Trophoblast cell (in vitro differentiated cells and primary cell): ENCODE measurements around the gene UBE2D1.

Experiments
- DNase-seq, 2 donors: peaks; one replicate each; pipeline ENCODE4 v3.0.0-alpha.2; 2016
- H2AFZ ChIP-seq: 2 replicates; pipeline ENCODE4 v1.6.1; 2013; ENCODE audit warnings: low read length, moderate library complexity, mild to moderate bottlenecking; ENCODE audit not compliant: insufficient read depth, poor library complexity
- H2AK5ac ChIP-seq: 2 replicates; pipeline ENCODE4 v1.6.1; 2013; ENCODE audit warnings: mild to moderate bottlenecking, low read length
- H2BK120ac ChIP-seq: 2 replicates; pipeline ENCODE4 v1.6.1; 2013; ENCODE audit warnings: low read length, mild to moderate bottlenecking, moderate library complexity; ENCODE audit not compliant: insufficient read depth, poor library complexity
- H2BK12ac ChIP-seq: 2 replicates; pipeline ENCODE4 v1.6.1; 2013; ENCODE audit warnings: mild to moderate bottlenecking, low read length, moderate library complexity
- H2BK5ac ChIP-seq: 2 replicates; pipeline ENCODE4 v1.6.1; 2013; ENCODE audit warnings: low read length, low read depth, moderate library complexity, mild to moderate bottlenecking; ENCODE audit not compliant: poor library complexity
- H3K14ac ChIP-seq: 2 replicates; pipeline ENCODE4 v1.6.1; 2013; ENCODE audit warnings: mild to moderate bottlenecking, low read length
- H3K18ac ChIP-seq: 2 replicates; pipeline ENCODE4 v1.6.1; 2013; ENCODE audit warnings: mild to moderate bottlenecking, low read length
- H3K23ac ChIP-seq: 2 replicates; pipeline ENCODE4 v1.6.1; 2013; ENCODE audit warnings: low read length
- H3K27ac ChIP-seq: 2 replicates; pipeline ENCODE4 v1.5.1; 2013; ENCODE audit warnings: low read depth, mild to moderate bottlenecking, inconsistent platforms, low read length, moderate library complexity
- H3K27me3 ChIP-seq: 2 replicates; pipeline ENCODE4 v1.6.1; 2013; ENCODE audit warnings: inconsistent platforms, mild to moderate bottlenecking, low read length, moderate library complexity; ENCODE audit not compliant: insufficient read depth
- H3K36me3 ChIP-seq, 2 experiments: 1 replicate in 1 of 2; 2 replicates in 1 of 2; pipeline ENCODE4 v1.6.1; 2013; ENCODE audit warnings: low read length in 2 of 2, mild to moderate bottlenecking in 2 of 2, moderate library complexity in 1 of 2; ENCODE audit not compliant: insufficient read depth in 2 of 2, control insufficient read depth in 1 of 2
- H3K4ac ChIP-seq: 2 replicates; pipeline ENCODE4 v1.6.1; 2013; ENCODE audit warnings: low read depth, mild to moderate bottlenecking, low read length, moderate library complexity
- H3K4me1 ChIP-seq, 2 experiments: 1 replicate in 1 of 2; 2 replicates in 1 of 2; pipeline ENCODE4 v1.6.1; 2013; ENCODE audit warnings: low read length in 2 of 2, mild to moderate bottlenecking in 2 of 2, moderate library complexity in 1 of 2; ENCODE audit not compliant: insufficient read depth in 2 of 2, control insufficient read depth in 1 of 2
- H3K4me2 ChIP-seq: 2 replicates; pipeline ENCODE4 v1.6.1; 2013; ENCODE audit warnings: inconsistent platforms, mild to moderate bottlenecking, low read length, moderate library complexity
- H3K4me3 ChIP-seq: 2 replicates; pipeline ENCODE4 v1.5.1; 2013; ENCODE audit warnings: mild to moderate bottlenecking, low read depth, low read length, inconsistent platforms
- H3K79me1 ChIP-seq: one replicate; pipeline ENCODE4 v1.6.1; 2013; ENCODE audit warnings: low read length
- H3K79me2 ChIP-seq: 2 replicates; pipeline ENCODE4 v1.6.1; 2013; ENCODE audit warnings: low read length, mild to moderate bottlenecking; ENCODE audit not compliant: control insufficient read depth, insufficient read depth, poor library complexity
- H3K9ac ChIP-seq: 2 replicates; pipeline ENCODE4 v1.6.1; 2013; ENCODE audit warnings: mild to moderate bottlenecking, low read length
- H3K9me3 ChIP-seq: 2 replicates; pipeline ENCODE4 v1.6.1; 2013; ENCODE audit warnings: low read depth, mild to moderate bottlenecking, control low read depth, inconsistent platforms, low read length; ENCODE audit not compliant: insufficient read depth
- H4K12ac ChIP-seq: 2 replicates; pipeline ENCODE4 v1.6.1; 2013; ENCODE audit warnings: low read depth, mild to moderate bottlenecking, low read length, moderate library complexity
- H4K8ac ChIP-seq: 2 replicates; pipeline ENCODE4 v1.6.1; 2013; ENCODE audit warnings: low read depth, mild to moderate bottlenecking, low read length, moderate library complexity
- H4K91ac ChIP-seq: one replicate; pipeline ENCODE4 v1.6.1; 2013; ENCODE audit warnings: low read depth, mild to moderate bottlenecking, low read length, moderate library complexity
- WGBS: extraction: QIAGEN DNeasy Blood & Tissue Kit; methylation state at CpG from one replicate; pipeline ENCODE4 v1.1.7; 2013; ENCODE audit warnings: missing lambda C conversion rate; ENCODE audit not compliant: insufficient read length, insufficient coverage; ENCODE audit errors: extremely low coverage; 5-methylcytosine and 5-hydroxymethylcytosine counted together

The UBE2D1 gene

DNA sequence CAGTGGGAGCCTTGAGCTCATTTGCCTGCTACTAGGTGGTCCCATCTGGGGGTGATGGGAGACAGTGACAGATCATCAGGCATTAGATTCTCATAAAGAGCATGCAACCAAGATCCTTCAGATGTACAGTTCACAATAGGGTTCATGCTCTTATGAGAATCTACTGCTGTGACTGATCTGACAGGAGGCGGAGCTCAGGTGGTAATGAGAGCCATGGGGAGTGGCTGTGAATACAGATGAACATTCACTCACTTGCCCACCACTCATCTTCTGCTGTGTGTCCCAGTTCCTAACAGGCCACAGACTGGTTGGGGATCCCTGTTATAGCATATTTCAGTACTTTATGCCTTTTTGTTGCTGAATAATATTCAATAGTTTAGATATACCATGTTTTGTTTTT is 6.6 kb upstream of the UBE2D1 start:
- H3K27me3 ChIP-seq = no peaks in the 10 kb centered on the region
- no peak overlapping the region for H2AFZ ChIP-seq
- H4K12ac ChIP-seq = no peak overlapping the region
- H3K27ac ChIP-seq = no peak overlapping the region
- no peaks in the 10 kb centered on the region for H3K4me1 ChIP-seq
- no peak overlapping the region for H3K4me3 ChIP-seq
- no peak overlapping the region for H3K4ac ChIP-seq
- H3K14ac ChIP-seq = no peak overlapping the region
- H3K36me3 ChIP-seq = no peaks in the 10 kb centered on the region
- whole genome bisulfite sequencing = no CpG with 5 or more reads among the region's 1 CpG
- DNase-seq = no peak
- no peak overlapping the region for H2AK5ac ChIP-seq
- H3K9ac ChIP-seq = no peak overlapping the region
- no peaks in the 10 kb centered on the region for H3K79me2 ChIP-seq
- H2BK12ac ChIP-seq = no peak overlapping the region
- no peak overlapping the region for H3K18ac ChIP-seq
- H4K91ac ChIP-seq = no peak overlapping the region
- no peak overlapping the region for H3K4me2 ChIP-seq
- H3K79me1 ChIP-seq = no peaks in the 10 kb centered on the region
- no peak overlapping the region for H3K23ac ChIP-seq
- no peak overlapping the region for H4K8ac ChIP-seq
- H2BK120ac ChIP-seq = no peak overlapping the region
- no peaks in the 10 kb centered on the region for H3K9me3 ChIP-seq
- no peak overlapping the region for H2BK5ac ChIP-seq

- no peak overlapping the region for H2AFZ ChIP-seq
- no peak overlapping the region for H3K23ac ChIP-seq
- peaks cover 6% of the 10 kb centered on the region for H3K79me1 ChIP-seq
- H3K14ac ChIP-seq = no peak overlapping the region
- H3K27ac ChIP-seq = no peak overlapping the region
- H2AK5ac ChIP-seq = no peak overlapping the region
- H3K9me3 ChIP-seq = no peaks in the 10 kb centered on the region
- no peak overlapping the region for H2BK5ac ChIP-seq
- H3K9ac ChIP-seq = no peak overlapping the region
- no peak overlapping the region for H2BK120ac ChIP-seq
- no peak overlapping the region for H3K18ac ChIP-seq
- no peak overlapping the region for H2BK12ac ChIP-seq
- no peak overlapping the region for H3K4me2 ChIP-seq
- no CpG with 5 or more reads among the region's 1 CpG for WGBS
- H4K8ac ChIP-seq = no peak overlapping the region
- no peaks in the 10 kb centered on the region for H3K36me3 ChIP-seq
- no peak overlapping the region for H3K4ac ChIP-seq
- no peak for DNase-seq
- no peak overlapping the region for H4K91ac ChIP-seq
- H3K27me3 ChIP-seq = no peaks in the 10 kb centered on the region
- no peak overlapping the region for H3K4me3 ChIP-seq
- no peaks in the 10 kb centered on the region for H3K4me1 ChIP-seq
- H3K79me2 ChIP-seq = peaks cover 6% of the 10 kb centered on the region
- no peak overlapping the region for H4K12ac ChIP-seq
Measured at GRCh38 chr10:58330431-58330830, 4.4 kb upstream of the UBE2D1 start.

DNA sequence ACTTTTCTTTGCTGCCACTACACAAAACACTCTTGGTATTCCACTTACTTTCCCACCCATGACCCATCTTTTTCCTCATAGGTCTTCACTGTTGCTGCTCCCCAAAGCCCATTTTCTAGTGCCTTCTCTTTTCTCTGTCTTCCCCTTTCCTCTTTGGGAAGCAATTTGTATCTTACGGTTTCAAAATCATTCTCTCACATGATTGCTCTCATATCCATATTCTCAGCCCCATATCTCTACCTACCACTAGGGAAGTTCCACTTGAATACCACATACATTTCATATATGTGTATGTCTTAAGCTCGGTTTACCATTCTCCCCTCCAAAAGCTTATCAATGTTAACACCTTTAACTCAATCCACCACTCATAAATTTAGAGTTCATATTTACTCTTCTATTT is 3.2 kb upstream of the UBE2D1 start:
- H3K18ac ChIP-seq = no peak overlapping the region
- H4K12ac ChIP-seq = no peak overlapping the region
- no peak overlapping the region for H3K23ac ChIP-seq
- no peaks in the 10 kb centered on the region for H3K36me3 ChIP-seq
- no peak overlapping the region for H3K4me2 ChIP-seq
- no peak overlapping the region for H3K9ac ChIP-seq
- H3K4me1 ChIP-seq = no peaks in the 10 kb centered on the region
- H3K79me1 ChIP-seq = peaks cover 6% of the 10 kb centered on the region
- H3K4me3 ChIP-seq = no peak overlapping the region
- DNase-seq = peak in 1 of 2 donors; percentile 6
- H3K14ac ChIP-seq = no peak overlapping the region
- peaks cover 6% of the 10 kb centered on the region for H3K79me2 ChIP-seq
- WGBS = no CpG with 5 or more reads among the region's 2 CpGs
- no peak overlapping the region for H2AK5ac ChIP-seq
- H3K27me3 ChIP-seq = no peaks in the 10 kb centered on the region
- H2BK120ac ChIP-seq = no peak overlapping the region
- H3K9me3 ChIP-seq = no peaks in the 10 kb centered on the region
- no peak overlapping the region for H2AFZ ChIP-seq
- no peak overlapping the region for H2BK12ac ChIP-seq
- H3K27ac ChIP-seq = no peak overlapping the region
- no peak overlapping the region for H2BK5ac ChIP-seq
- no peak overlapping the region for H4K8ac ChIP-seq
- no peak overlapping the region for H4K91ac ChIP-seq
- no peak overlapping the region for H3K4ac ChIP-seq

- peak overlapping the region; percentile 69 for H2BK5ac ChIP-seq
- H2BK12ac ChIP-seq = no peak overlapping the region
- peak overlapping the region; percentile 99 for H3K4me2 ChIP-seq
- H3K23ac ChIP-seq = no peak overlapping the region
- H3K4ac ChIP-seq = peak overlapping the region; percentile 78
- H3K14ac ChIP-seq = peak overlapping the region; percentile 89
- peak overlapping the region; percentile 88 for H3K18ac ChIP-seq
- peak overlapping the region; percentile 86 for H4K91ac ChIP-seq
- H3K9ac ChIP-seq = peak overlapping the region; percentile 93
- H3K4me3 ChIP-seq = peak overlapping the region; percentile 87
- peaks cover 6% of the 10 kb centered on the region for H3K79me1 ChIP-seq
- H4K12ac ChIP-seq = peak overlapping the region; percentile 89
- H2AK5ac ChIP-seq = no peak overlapping the region
- H3K9me3 ChIP-seq = no peaks in the 10 kb centered on the region
- DNase-seq = peak; percentile 71 to 91
- H4K8ac ChIP-seq = peak overlapping the region; percentile 97
- H2AFZ ChIP-seq = peak overlapping the region; percentile 92
- peaks cover 6% of the 10 kb centered on the region for H3K79me2 ChIP-seq
- H3K27me3 ChIP-seq = no peaks in the 10 kb centered on the region
- H2BK120ac ChIP-seq = peak overlapping the region; percentile 63
- no peaks in the 10 kb centered on the region for H3K4me1 ChIP-seq
- no CpG with 5 or more reads among the region's 37 CpGs for WGBS
- H3K36me3 ChIP-seq = no peaks in the 10 kb centered on the region
- H3K27ac ChIP-seq = no peak overlapping the region
Measured at GRCh38 chr10:58335306-58336005, 650 bp downstream of the UBE2D1 start.
